DND-41 (cell line): ENCODE results near the gene ADD2.

ENCODE experiments used
- CTCF ChIP-seq: IDR thresholded peaks from 2 replicates; pipeline ENCODE4 v1.5.1; 2012; ENCODE audit warnings: borderline replicate concordance, low read length, moderate library complexity, mild to moderate bottlenecking; ENCODE audit not compliant: poor library complexity, severe bottlenecking; ENCODE audit errors: extremely low read depth
- EZH2 ChIP-seq: IDR thresholded peaks from 3 replicates; pipeline ENCODE4 v1.6.1; 2012; ENCODE audit warnings: borderline replicate concordance, low read depth, mild to moderate bottlenecking, moderate library complexity, low read length, inconsistent platforms; ENCODE audit not compliant: severe bottlenecking

DNA sequence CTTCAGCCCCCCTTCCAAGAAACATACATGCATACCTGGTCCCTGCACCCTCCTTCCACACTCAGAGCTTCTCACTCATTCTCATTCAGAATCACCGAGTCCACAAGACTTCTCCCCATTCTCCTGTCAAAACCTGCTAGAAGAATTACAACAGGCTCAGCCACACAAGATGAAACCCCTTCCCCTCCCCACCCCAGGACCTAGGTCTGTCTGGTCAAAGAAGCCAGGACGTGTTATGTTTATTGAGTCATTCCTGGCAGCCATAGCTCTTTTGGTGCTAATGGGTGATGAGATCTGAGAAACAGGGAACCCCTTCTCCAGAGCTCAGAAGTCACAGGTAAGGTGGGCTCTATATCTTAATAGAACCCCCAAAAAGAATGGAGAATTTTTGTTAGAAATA, 1.4 kb upstream of the ADD2 start:
- TF ChIP-seq CTCF (no peak), EZH2 (no peak)
